DMS 273 treated with DMSO at 0.1 percent for 48 hours (cell line): ENCODE results near the gene NDUFA8.
A peak's percentile ranks its signal among the peaks of the same experiment; 100 is the strongest.

Experiments
- DNase-seq: peaks from one replicate; lab custom pipeline; 2025; lab: John Stamatoyannopoulos, UW

NDUFA8 gene

DNA sequence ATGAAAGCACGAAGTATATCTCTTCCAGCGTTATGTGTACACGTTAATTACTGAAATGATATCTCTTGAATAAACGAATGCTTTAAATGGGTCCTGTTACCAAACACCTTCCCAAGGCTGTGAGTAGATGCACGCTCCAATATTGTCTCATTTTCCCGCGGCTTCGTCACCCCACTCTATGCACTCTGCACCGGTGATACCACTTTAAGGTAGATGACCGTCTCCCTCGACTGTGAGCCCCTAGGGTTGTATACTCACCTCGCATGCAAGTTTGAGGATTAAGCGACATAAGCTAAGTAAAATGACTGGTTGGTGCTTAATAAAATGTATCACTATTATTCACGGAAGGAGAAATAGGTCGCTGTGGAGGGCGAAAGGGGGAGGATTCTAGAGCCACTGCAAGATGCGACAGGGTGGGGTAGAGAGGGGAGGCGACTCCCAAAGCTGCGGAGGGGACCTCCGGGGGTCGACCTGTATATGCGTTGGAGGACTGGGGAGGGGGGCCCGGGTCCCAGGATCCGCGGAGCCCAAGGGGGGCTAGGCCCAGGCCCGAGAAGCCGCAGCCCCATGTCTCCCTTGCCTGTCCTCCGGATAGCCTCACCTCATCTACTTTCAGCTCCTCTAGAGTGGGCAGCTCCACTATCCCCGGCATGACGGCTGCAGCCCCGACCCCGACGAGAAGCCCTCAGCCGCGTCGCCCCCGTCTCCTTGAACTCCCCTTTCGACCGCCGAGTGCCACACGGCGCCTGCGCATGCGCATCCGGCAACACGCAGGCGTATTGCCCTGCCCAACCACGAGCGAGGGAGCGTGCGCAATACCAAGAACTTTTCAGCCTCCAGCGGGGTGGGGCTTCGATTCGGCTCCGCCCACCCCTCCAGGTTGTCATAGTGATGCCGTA, at the start of gene NDUFA8, which contains the start of gene MORN5:
NDUFA8 (minus strand) TSS at position 754 of the 899 bp plus-strand sequence; CDS start at position 652, 102 bp downstream.
MORN5 (plus strand) TSS at position 883 of the 899 bp plus-strand sequence. CDS start 65 bp downstream, outside the sequence.
- DNase-seq = peak; percentile 82

DNA sequence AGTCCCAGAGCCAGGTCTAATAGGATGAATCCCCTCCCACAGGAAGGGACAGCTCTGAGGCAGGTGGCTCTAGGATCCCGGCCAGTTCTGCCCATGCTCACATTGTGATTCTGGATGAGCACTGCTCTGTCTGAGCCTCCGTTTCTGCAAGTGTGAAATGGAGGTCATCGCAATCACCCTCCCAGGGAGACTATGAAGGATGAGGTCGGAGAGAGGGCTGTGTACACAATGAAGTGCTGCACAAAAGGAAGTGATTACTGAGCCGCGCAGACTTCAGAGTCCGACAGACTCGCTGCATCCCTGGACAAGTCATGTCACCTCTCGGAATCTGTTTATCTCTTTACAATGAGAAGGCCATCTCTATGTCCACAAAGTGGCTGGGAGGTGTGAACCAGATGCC, 47.5 kb upstream of the NDUFA8 start:
- no peak for DNase-seq

DNA sequence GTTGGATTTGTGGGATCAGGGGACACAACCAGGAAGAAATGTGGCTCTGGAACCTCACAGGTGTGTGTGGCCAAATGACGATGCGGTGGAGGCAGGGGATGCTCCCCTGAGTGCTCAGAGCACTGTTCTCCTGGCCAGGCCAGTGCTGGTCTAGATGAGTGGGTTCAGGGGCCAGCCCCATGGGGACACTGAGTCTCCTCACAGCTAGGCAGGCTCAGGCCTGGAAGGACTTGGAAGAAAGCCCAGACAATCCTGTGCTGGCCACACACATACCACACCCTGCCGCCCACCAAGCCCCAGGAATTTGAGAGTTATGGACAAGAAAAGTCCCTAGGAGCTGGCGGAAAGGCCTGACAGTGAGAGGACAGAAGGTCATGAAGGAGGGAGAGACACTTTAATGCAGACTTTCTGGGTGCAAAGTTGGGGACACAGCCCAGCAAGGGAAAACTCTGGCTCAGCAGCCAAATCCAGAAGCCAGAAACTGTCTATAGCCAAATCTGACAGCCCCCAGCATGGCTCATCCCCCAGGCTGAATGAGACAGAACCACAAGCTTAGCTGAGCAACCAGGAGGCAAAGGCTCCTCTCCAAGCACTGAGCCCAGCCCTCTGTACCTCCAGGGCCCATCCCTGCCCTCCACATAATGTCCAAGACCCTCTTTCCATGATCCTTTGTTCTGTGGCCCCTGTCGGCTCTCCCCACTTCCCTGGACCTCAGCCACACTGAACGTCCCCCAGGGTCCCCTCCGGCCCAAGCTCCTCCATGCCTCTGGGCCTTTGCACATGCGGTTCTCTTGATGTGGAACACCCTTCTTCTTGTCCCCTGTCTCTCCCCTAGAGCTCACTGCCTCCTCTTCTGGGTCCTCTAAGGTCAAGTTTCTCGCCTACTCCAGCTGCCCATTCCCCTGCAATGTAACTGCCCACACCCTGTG, 46.8 kb upstream of the NDUFA8 start:
- no peak for DNase-seq

DNA sequence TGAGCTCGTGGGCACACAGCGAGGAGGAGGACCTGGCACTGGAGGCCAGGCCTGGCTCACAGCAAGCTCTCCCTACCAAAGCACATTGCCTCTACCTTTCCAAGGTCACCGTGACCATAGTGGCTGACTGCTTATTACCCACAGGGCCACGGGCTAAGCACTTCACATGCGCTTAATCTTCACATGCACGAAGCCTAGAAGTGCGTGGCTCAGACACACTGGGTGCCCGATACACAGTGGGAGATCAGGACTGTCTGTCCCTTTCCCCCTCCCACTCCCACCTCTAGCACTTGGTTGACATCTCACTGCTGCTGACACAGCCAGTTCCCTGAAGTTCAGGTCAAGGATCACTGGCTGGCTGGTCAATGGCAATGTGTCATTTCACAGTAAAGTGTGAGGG, 45.6 kb upstream of the NDUFA8 start:
- no peak for DNase-seq

DNA sequence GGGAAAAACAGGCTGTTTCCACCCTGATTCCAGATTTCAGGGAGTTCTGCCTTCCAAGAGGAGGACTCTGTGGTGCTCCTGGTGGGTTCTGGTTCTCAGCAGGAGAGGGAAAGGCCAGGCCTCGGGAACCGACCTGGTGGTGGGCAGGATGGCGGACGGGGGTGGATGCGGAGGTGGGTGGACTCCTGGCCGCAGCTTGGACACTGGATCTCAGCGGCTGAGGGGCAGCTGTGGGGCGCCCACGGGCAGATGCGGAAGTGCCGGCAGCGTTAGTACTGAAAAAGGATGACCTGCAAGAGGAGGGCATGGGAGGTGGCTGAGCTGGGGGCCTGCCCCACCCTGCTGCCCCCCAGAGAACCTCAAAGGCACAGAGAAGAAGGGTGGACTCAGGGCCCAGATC, 44.9 kb upstream of the NDUFA8 start:
- DNase-seq = no peak

DNA sequence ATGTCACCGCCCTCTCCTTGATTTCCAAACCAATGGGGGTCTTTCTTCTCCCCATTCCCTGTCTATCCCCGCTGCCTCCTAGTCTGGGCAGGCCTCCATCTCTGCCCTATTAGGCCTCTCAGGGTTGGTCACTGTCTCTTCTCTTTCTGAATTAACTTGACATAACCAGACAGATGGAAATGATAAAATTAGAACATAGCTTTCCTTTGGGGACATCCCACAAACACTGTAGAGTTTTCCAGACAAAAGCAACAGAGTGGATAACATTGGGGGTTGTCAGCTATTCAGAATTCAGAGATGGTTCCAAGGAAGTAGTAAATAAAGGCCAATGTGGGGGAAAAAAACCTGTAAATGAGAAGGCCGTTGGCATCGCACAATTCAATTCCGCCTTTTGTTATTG, 44.5 kb upstream of the NDUFA8 start:
- no peak for DNase-seq

DNA sequence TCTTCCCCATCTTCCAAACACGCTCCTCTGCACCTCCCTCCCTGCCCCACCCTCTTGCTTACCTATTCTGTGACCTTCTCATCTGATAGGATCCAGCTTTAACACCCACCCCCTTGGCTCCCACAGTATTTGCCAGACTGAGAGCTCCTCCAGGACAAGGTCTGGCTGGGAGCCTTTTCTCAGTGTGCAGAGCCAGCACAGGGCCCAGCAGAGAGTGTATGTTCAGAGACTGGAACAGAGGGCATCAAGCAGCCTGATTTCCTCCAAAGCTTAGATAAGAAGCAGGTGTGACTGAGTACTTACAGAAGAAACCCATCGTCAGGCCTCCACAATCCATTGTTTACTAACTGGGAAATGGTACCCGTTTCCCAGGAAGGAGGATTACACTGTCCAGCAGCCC, 42.5 kb upstream of the NDUFA8 start:
- DNase-seq = no peak

DNA sequence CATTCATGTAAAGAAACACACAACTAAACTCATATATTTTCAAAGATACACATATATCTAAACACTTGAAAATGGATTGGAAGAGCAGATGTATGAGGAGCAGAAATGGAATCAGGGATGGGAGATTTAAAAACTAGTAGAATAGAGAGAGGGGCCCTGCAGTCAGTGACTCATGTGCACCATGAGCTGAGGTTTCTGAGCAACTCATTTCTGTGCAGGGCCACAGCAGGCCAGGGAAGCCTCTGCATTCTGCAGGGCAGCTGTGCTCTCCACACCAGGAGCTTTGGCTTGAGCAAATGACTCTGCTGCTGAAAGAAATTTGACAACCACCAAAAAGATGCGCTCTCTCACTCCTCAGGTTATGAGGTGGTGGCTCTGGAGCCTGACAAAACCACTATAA, 42.1 kb upstream of the NDUFA8 start:
- DNase-seq = no peak

DNA sequence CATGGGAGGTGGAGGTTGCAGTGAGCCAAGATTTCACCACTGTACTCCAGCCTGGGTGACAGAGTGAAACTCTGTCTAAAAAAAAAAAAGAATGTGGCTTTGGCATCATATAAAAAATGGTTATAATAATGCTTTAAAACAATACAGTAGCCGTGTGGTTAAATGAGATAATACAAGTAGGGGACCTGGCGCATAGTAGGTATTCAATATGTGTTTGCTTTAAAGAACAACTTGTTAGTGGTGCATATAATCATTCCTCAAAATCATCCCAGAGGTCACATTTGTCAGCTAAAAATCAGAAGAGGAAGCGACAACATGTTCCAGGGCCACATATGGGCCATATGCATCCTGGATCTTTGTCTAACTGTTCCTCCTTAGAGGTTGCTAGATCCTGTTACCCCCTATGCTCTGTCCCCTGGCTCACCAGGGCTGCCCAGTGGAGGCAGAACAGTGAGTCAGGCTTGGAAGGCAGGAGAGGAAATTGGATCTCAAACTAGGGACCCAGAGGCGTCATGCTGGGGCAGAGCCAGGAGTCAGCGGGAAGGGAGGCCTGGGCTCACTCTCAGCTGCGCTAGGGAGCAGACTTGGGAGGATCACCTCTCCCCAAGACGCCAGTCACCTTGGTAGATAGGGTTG, 41.5 kb upstream of the NDUFA8 start:
- DNase-seq = no peak

DNA sequence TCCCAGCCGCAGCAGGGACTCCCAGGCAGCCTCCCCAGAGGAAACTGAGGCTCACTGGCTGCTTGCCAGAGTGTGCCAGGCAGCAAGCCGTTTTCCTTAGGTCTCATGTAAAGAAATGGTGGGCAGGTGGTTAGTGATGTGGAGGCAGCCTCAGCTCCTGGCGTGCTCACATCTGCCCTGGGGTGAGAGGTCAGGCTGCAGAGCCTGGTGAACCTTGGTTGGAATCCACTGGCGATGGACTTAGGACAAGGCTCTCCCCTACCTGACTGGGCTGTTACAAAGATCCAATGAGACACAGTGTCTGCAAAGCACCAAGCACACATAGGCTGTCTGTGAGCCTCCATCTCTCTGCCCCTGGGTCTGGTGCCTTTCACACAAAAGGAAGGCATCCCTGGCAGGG, 38.3 kb upstream of the NDUFA8 start:
- no peak for DNase-seq

DNA sequence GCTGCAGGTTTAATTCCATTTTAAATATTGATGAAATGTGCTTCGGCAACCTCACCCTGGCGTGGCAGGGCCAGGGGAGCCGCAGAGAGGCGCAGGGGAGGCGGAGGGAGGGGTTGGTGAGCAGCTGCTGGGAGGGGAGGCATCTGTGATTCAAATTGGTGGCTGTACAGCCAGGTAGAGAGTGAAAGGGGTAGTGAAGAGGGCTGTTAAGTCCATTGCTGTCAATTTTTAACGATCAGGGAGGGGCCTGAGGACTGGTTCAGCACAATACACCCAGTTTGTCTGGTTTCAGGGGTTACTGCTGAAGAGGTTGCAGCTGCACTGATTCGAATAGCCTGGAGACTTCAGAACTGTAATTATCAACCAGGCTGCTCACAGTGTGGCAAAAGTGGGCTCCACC, 37.8 kb upstream of the NDUFA8 start:
- no peak for DNase-seq

DNA sequence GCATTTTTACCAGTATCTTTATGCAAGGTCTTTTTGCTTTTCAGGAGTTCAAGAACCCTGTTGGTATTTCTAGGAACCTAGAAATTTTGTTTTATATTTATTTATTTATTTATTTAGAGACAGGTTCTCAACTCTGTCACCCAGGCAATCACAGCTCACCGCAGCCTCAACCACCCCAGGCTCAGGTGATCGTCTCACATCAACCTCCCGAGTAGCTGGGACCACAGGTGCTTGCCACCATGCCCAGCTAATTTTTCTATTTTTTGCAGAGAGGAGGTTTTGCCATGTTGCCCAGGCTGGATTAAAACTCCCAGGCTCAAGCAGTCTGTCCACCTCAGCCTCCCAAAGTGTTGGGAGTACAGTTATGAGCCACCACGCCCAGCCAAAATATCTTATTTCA, 36.3 kb upstream of the NDUFA8 start:
- DNase-seq = no peak

DNA sequence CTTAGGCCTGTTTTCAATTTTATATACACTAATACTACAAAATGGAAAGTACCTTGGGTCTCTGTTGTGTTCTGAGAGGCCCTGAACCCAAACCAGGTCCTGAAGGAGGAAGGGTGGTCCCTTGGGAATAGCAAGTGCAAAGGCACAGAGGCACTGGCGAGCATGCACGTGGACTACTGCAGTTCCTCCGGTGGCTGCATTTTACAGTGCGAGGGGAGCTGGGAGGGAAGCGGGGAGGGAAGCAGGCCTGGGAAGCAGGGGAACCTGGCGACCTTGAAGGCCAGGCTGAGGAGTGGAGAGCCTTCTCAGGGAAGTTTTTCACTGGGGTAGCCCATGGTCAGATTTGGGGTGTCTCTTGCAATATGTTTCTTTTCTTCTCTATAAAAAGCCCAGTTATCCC, 34.1 kb upstream of the NDUFA8 start:
- DNase-seq = no peak

DNA sequence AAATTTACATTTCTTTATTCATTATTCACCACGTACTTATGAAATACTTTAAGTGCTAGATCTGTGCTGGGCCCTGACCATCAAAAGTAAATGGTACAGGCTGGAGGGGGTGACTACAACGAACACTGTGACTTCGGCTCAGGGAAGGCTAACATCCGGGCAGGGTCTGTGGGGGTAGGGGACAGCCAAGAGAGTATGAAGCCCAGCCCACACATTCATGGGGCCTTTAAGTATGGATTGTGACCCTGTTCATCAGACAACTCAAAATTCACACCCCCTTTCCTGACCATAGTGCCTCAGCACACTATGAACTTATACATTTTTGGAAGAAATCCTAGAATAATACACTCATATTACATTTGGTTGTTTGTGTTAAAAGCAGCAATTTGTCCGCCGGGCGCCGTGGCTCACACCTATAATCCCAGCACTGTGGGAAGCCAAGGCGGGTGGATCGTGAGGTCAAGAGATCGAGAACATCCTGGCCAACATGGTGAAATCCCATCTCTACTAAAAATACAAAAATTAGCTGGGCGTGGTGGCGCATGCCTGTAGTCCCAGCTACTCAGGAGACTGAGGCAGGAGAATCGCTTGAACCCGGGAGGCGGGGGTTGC, 33.4 kb upstream of the NDUFA8 start:
- no peak for DNase-seq

DNA sequence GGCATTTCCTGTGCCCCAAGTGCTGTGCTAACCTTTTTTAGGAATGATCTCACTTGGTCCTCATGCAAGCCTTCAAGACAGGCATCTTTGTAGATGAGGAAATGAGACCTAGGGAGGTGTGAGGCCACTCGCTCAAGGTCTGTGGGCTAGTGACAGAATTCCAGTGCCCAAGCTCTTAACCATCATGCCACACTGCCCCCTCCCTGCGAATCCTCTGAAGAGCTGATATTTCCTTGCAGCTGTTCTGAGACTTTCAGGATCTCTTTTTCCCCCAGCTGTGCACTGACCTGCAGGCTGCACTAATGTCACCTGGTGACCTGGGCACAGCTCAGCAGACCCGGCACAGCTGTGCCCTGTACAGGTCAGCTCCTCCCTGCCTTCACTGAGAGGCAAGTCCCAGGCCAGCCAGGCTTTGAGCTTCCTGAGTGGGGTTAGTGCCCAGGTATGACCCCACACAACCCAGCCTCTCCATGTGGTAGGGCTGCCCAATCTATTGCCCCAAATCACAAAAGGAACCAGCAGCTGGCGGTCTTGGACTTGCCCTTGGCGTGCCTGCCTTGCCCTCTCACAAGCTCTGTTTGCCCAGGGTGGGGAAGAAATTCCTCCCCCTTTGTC, 32.8 kb upstream of the NDUFA8 start:
- no peak for DNase-seq

DNA sequence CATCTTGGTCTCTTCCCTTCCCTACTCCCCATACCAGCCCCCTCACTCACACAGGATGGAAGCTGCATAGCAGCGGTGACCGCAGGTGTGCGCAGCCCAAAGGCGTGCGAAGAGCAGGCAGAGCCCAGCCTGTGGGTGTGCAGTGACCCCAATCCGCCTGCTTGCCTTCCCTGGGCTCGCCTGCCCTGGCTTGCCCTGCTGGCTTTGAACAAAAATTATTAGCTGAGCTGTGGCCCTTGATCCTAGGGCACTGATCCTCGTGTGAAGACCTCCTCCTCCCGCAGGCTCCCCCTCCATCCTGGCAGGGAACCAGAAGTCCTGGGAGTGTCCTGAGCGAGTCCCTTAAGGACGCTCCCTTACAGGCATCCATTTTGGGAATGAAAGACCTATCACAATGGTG, 32.0 kb upstream of the NDUFA8 start:
- no peak for DNase-seq

DNA sequence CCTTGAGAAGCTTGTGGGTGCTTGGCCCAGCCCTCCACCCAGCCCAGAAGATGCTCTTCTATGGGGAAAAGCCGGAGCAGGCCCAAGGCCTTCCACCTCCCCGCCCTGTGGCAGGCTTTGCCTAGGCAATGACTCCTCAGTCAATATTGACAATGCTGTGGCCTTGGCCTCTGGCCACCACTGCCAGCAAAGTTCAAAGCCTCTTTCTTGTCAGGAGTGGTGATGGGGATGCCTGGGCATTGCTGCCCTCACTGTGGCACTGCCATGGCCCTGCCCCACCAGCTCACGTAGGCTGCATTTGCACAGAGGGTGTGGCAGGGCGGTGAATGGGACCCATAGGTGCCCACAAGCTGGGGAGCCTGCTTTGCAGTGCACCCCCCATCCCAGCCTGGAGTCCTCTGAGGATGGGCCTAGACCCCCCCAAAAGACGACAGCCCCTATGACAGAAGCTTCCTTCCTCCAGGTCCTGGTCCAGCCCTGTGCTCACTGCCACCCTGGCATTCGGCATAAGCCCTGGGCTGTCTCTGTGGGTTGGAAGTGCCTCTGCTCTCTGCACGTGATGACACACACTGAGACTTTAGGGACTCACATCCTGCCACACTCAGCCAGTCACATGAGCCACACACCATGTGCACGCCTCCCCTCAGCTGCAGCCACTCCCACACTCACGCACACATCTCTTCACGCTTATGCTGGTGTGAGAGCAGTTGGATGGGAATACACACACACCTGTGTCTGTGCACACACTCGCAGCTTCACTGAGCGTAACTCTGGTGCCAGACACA, 31.2 kb upstream of the NDUFA8 start:
- DNase-seq = no peak

DNA sequence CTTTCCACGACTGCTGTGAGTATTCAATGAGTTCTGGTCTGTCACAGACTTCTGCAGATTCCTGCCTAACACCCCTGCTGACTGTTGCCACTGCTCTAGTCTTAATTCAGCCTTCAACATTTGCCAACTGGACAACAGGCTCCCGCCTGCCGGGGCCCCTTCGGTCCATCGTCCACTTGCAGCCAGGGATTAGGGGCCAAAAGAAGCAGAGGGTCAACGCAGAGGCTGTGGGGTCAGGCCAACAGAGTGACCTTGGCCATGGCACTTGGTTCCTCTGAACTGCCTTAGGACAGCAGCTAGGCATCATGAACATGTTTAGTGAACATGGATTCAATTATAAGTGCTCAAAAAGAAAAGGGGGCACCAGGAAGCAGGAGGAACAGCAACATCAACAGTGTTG, 28.8 kb upstream of the NDUFA8 start:
- DNase-seq = no peak

DNA sequence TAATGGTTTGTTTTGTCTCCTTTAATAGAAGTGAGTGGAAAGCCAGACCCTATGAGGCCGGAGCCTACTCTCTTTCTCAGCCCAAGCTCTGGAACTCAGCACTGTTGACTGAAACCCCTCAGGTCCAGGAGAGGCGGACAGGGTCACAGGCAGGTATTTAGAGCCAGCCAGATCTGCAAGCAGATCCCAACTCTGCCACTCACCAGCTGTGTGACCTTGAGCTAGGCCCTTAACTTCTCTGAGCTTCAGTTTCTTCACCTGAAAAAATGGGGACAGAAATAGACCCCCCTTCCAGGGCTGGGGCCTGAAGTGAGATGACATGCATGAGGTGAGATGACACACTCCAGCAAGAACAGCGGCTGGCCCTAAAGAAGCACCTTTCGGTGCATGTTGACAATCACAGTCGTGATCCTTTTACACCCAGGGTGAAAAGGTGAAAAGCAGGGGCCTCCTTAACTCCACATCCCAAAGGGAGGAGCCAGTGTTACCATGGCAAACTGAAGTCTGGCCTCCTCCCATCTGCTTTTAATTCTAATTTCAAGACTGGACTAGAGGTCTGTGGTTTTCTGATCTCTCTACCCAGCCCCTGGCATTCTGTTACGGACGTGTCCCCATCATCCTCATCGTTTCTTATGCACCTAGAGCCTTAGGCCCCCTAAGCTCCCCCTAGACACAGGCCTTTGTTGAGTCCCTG, 27.3 kb upstream of the NDUFA8 start:
- no peak for DNase-seq

DNA sequence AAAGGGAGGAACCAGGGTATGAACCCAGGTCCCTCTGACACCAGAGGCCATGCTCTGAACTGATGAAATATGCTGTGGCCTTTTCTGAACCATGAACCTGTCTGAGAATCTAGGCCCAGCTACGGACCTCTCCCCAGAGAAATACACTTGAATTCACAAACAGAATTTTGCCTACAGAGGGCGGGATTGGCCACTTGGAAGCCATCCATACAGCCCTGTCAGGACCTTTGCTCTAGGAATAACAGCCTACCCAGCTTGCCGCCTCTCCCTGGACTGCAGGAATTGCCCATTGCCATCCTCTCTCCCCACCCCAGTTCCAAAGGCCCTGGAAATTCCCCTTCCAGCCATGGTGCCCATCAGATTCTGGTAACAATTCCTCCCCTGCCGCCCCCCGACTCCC, 26.7 kb upstream of the NDUFA8 start:
- no peak for DNase-seq
